Calu3 (cell line): ENCODE data around the gene ID4. TPM values are rescaled to one million over a fixed set of nuclear protein-coding genes. Genes with fewer than 3 reads are reported as not detected.
A peak's percentile ranks its signal among the peaks of the same experiment; 100 is the strongest.

Experiments used
- BruUV-seq: library from RNA; stranded (reverse); fragments of 400-500 nt; replicated peaks from 2 replicates; lab custom pipeline; 2021; lab: Mats Ljungman, UMichigan
- CTCF ChIA-PET: fragments of 300-600 bp; sonication (Branson Sonifier 250); formaldehyde crosslinking; loops from one replicate; lab custom pipeline; 2022; ENCODE audit warnings: antibody characterized with exemption; lab: Charles Lee
- DNase-seq: peaks from one replicate; pipeline ENCODE4 v3.0.0; 2022
- H3K27ac Mint-ChIP-seq: one replicate; pipeline ENCODE4 v1.8.0; 2022; ENCODE audit warnings: mixed read lengths; ENCODE audit not compliant: unreplicated experiment
- H3K27me3 Mint-ChIP-seq: one replicate; pipeline ENCODE4 v1.8.0; 2022; ENCODE audit warnings: mixed read lengths; ENCODE audit not compliant: unreplicated experiment
- H3K36me3 Mint-ChIP-seq: one replicate; pipeline ENCODE4 v1.8.0; 2022; ENCODE audit warnings: mild to moderate bottlenecking, moderate library complexity, mixed read lengths; ENCODE audit not compliant: insufficient read depth, unreplicated experiment
- H3K4me1 Mint-ChIP-seq: one replicate; pipeline ENCODE4 v1.8.0; 2022; ENCODE audit warnings: mild to moderate bottlenecking, low read depth, mixed read lengths; ENCODE audit not compliant: unreplicated experiment
- H3K4me3 Mint-ChIP-seq: one replicate; pipeline ENCODE4 v1.8.0; 2022; ENCODE audit warnings: mild to moderate bottlenecking, low read depth, moderate library complexity, mixed read lengths; ENCODE audit not compliant: unreplicated experiment
- H3K9me3 Mint-ChIP-seq: one replicate; pipeline ENCODE4 v1.8.0; 2022; ENCODE audit warnings: low read depth, mixed read lengths; ENCODE audit not compliant: unreplicated experiment
- CTCF ChIP-seq: fragments of 200-600 bp; IDR thresholded peaks from one replicate; pipeline ENCODE4 v1.8.0; 2022; ENCODE audit warnings: antibody characterized with exemption; ENCODE audit not compliant: unreplicated experiment
- intact Hi-C: fragments of 100-400 bp; cut with micrococcal nuclease; formaldehyde crosslinking; loops from one replicate; pipeline ENCODE4 v1.10.0; 2022; ENCODE audit not compliant: unreplicated experiment
- total RNA-seq: library from RNA; stranded (reverse); gene quantifications from 2 replicates; pipeline ENCODE4 v1.2.3, GENCODE V29; 2022

Gene ID4
- total RNA-seq, 1 experiment from 2014 or later: 1.8 TPM

GRCh38 chr6:19849196-19849595 is 12.0 kb downstream of the ID4 start:
- BruUV-seq: no TSS peak
- H3K4me1 Mint-ChIP-seq: peaks cover 13% of the 10 kb centered on the region
- no peak overlapping the region for H3K4me3 Mint-ChIP-seq
- intact Hi-C loops: loop anchor here (10.0 kb wide), 1 partner anchor 304 kb away; no protein-coding TSS in a partner anchor
- TF ChIP-seq CTCF: no peak
- CTCF ChIA-PET: interaction anchor here (0.6 to 1.8 kb wide), 3 partner anchors 18 to 400 kb away, joined by 4 to 5 read pairs (median 4); no protein-coding TSS in a partner anchor
- no peaks in the 10 kb centered on the region for H3K9me3 Mint-ChIP-seq
- no peak for DNase-seq
- no peak overlapping the region for H3K27ac Mint-ChIP-seq
- H3K27me3 Mint-ChIP-seq: no peaks in the 10 kb centered on the region
- no peaks in the 10 kb centered on the region for H3K36me3 Mint-ChIP-seq

- CTCF ChIA-PET: interaction anchor here (1.8 kb wide), 1 partner anchor 19 kb away, joined by 5 read pairs; no protein-coding TSS in a partner anchor
- intact Hi-C loops: loop anchor here (2.0 to 10.0 kb wide), 6 partner anchors 305 to 855 kb away; no protein-coding TSS in a partner anchor
- Mint-ChIP-seq H3K27me3 (no peaks in the 10 kb centered on the region), H3K4me1 (peaks cover 13% of the 10 kb centered on the region), H3K36me3 (no peaks in the 10 kb centered on the region), H3K27ac (no peak overlapping the region), H3K9me3 (no peaks in the 10 kb centered on the region), H3K4me3 (no peak overlapping the region)
- BruUV-seq: no TSS peak
- no peak for DNase-seq
- no peak for TF ChIP-seq CTCF
Measured at GRCh38 chr6:19849755-19850154, 12.6 kb downstream of the ID4 start.

GRCh38 chr6:19851241-19852089 is 14.3 kb downstream of the ID4 start:
- no TSS peak for BruUV-seq
- DNase-seq: peak; percentile 72
- Mint-ChIP-seq H3K4me1 (peaks cover 13% of the 10 kb centered on the region), H3K27me3 (no peaks in the 10 kb centered on the region), H3K36me3 (no peaks in the 10 kb centered on the region), H3K4me3 (peak overlapping the region; percentile 40), H3K9me3 (no peaks in the 10 kb centered on the region), H3K27ac (peak overlapping the region; percentile 77)
- intact Hi-C loops: loop anchor here (1.0 to 10.0 kb wide), 8 partner anchors 39 to 857 kb away; no protein-coding TSS in a partner anchor
- CTCF ChIA-PET: interaction anchor here (0.7 to 1.6 kb wide), 5 partner anchors 9 to 205 kb away, joined by 3 to 4 read pairs (median 4); no protein-coding TSS in a partner anchor
- peak; percentile 87 for TF ChIP-seq CTCF

GRCh38 chr6:19852090-19852457 is 14.9 kb downstream of the ID4 start:
- intact Hi-C loops: loop anchor here (1.0 to 10.0 kb wide), 5 partner anchors 204 to 857 kb away; no protein-coding TSS in a partner anchor
- TF ChIP-seq CTCF: no peak
- BruUV-seq: no TSS peak
- DNase-seq: no peak
- Mint-ChIP-seq H3K27me3 (no peaks in the 10 kb centered on the region), H3K4me1 (peaks cover 13% of the 10 kb centered on the region), H3K36me3 (no peaks in the 10 kb centered on the region), H3K27ac (peak overlapping the region; percentile 77), H3K9me3 (no peaks in the 10 kb centered on the region), H3K4me3 (peak overlapping the region; percentile 40)
- CTCF ChIA-PET: interaction anchor here (0.9 to 1.6 kb wide), 2 partner anchors 8 to 40 kb away, joined by 3 to 4 read pairs; no protein-coding TSS in a partner anchor
